Fibroblast of skin of left quadriceps (primary cell): ENCODE results near the gene PEG3.
A peak's percentile ranks its signal among the peaks of the same experiment; 100 is the strongest.
"Not testable (repeated sequence)": the region's sequence is repeated elsewhere in the genome, so short reads cannot be mapped to it uniquely, and the experiment has no call there.

Experiments
- DNase-seq, 2 experiments: peaks; one replicate each; pipeline ENCODE4 v3.0.0-alpha.2; 2013; ENCODE audit warnings: low read depth in 2 of 2

Gene PEG3

GRCh38 chr19:56840451-56841192 is at the start of gene PEG3, which contains the start of gene ZIM2:
Gene PEG3, minus strand, starts transcription at chr19:56840726. Its CDS starts 16,071 bp downstream, at chr19:56824655.
Gene ZIM2, minus strand, starts transcription at chr19:56840726. Its CDS starts 16,449 bp downstream, at chr19:56824277.
- no peak for DNase-seq

- no peak for DNase-seq
Observed at GRCh38 chr19:56885173-56885985, 44.9 kb upstream of the PEG3 start.

- no peak for DNase-seq
Observed at GRCh38 chr19:56884441-56884840, 43.9 kb upstream of the PEG3 start.

- no peak for DNase-seq
Observed at GRCh38 chr19:56880592-56881190, 40.2 kb upstream of the PEG3 start.

- no peak for DNase-seq
Observed at GRCh38 chr19:56877069-56877715, 36.7 kb upstream of the PEG3 start.

GRCh38 chr19:56875717-56876116 is 35.2 kb upstream of the PEG3 start:
- DNase-seq, result no peak

- DNase-seq, result no peak
Observed at GRCh38 chr19:56874530-56874929, 34.0 kb upstream of the PEG3 start.

GRCh38 chr19:56873493-56873892 is 33.0 kb upstream of the PEG3 start:
- no peak for DNase-seq

- DNase-seq, result no peak
Observed at GRCh38 chr19:56869886-56870285, 29.4 kb upstream of the PEG3 start.

- DNase-seq, result no peak
Observed at GRCh38 chr19:56868446-56868845, 27.9 kb upstream of the PEG3 start.

GRCh38 chr19:56866538-56866937 is 26.0 kb upstream of the PEG3 start:
- no peak for DNase-seq

- no peak for DNase-seq
Observed at GRCh38 chr19:56864443-56865125, 24.1 kb upstream of the PEG3 start.

- DNase-seq, result no peak
Observed at GRCh38 chr19:56862741-56863140, 22.2 kb upstream of the PEG3 start.

- DNase-seq, result not testable (repeated sequence)
Observed at GRCh38 chr19:56860409-56860808, 19.9 kb upstream of the PEG3 start.

GRCh38 chr19:56858026-56858425 is 17.5 kb upstream of the PEG3 start:
- DNase-seq, result no peak

- DNase-seq, result no peak
Observed at GRCh38 chr19:56856822-56857221, 16.3 kb upstream of the PEG3 start.

GRCh38 chr19:56852361-56852760 is 11.8 kb upstream of the PEG3 start:
- DNase-seq, result not testable (repeated sequence)

- DNase-seq, result no peak
Observed at GRCh38 chr19:56848166-56848565, 7.6 kb upstream of the PEG3 start.

- DNase-seq, result no peak
Observed at GRCh38 chr19:56842412-56842811, 1.9 kb upstream of the PEG3 start.

- DNase-seq, result no peak
Observed at GRCh38 chr19:56841193-56841543, 642 bp upstream of the PEG3 start.

GRCh38 chr19:56839652-56840450 is 675 bp downstream of the PEG3 start:
- peak in 1 of 2 experiments; percentile 81 for DNase-seq
